Heart right ventricle (tissue), 16 donors: ENCODE measurements around the gene FREM2. TPM values are rescaled to one million over a fixed set of nuclear protein-coding genes. Genes with fewer than 3 reads are reported as not detected.

ENCODE experiments used
- ATAC-seq, 8 donors: fragments of 200-7000 bp; cut with Tn5 transposase; one replicate each; pipeline ENCODE4 v1.9.1; 2020; ENCODE audit warnings: mild to moderate bottlenecking in 8 of 8, moderate library complexity in 8 of 8, moderate number of reproducible peaks in 1 of 8
- DNase-seq, 2 donors: peaks; one replicate each; pipeline ENCODE4 v3.0.0-alpha.2; 2020
- H3K27ac ChIP-seq, 10 donors: fragments of 200-600 bp; sonication (generic) in 2 of 10; one replicate each; pipeline versions ENCODE4 v1.5.0 to v1.8.0; 2020 to 2022; ENCODE audit warnings: mild to moderate bottlenecking in 3 of 10
- H3K27me3 ChIP-seq, 7 donors: fragments of 200-600 bp; one replicate each; pipeline ENCODE4 v1.8.0; 2021 to 2022; ENCODE audit warnings: mild to moderate bottlenecking in 2 of 7
- H3K36me3 ChIP-seq, 9 donors: fragments of 200-600 bp; sonication (generic) in 1 of 9; one replicate each; pipeline versions ENCODE4 v1.5.0 to v1.8.0; 2020 to 2022; ENCODE audit warnings: mild to moderate bottlenecking in 2 of 9
- H3K4me1 ChIP-seq, 9 donors: fragments of 200-600 bp; sonication (generic) in 1 of 9; one replicate each; pipeline versions ENCODE4 v1.5.0 to v1.8.0; 2020 to 2022; ENCODE audit warnings: mild to moderate bottlenecking in 4 of 9
- H3K4me3 ChIP-seq, 10 donors: fragments of 200-600 bp; sonication (generic) in 2 of 10; one replicate each; pipeline versions ENCODE4 v1.5.0 to v1.8.0; 2020 to 2022; ENCODE audit warnings: mild to moderate bottlenecking in 7 of 10, moderate library complexity in 2 of 10
- H3K9me3 ChIP-seq, 11 donors: fragments of 200-600 bp in 10 of 11; sonication (generic) in 2 of 11; one replicate each; pipeline versions ENCODE4 v1.5.0 to v1.8.0; 2013 to 2022; ENCODE audit warnings: mild to moderate bottlenecking in 2 of 11, control low read depth in 1 of 11, moderate library complexity in 1 of 11
- CTCF ChIP-seq, 9 donors: fragments of 200-600 bp; sonication (generic) in 2 of 9; IDR thresholded peaks; one replicate each; pipeline versions ENCODE4 v1.5.0 to v1.8.0; 2021 to 2022; ENCODE audit warnings: antibody characterized with exemption in 9 of 9, mild to moderate bottlenecking in 5 of 9, moderate library complexity in 1 of 9
- WGBS, 2 donors: extraction: QIAGEN DNeasy Blood & Tissue Kit; methylation state at CpG; one replicate each; pipeline ENCODE4 v1.1.7; 2013; ENCODE audit warnings: inconsistent platforms in 1 of 2; 5-methylcytosine and 5-hydroxymethylcytosine counted together
- intact Hi-C, 10 donors: fragments of 100-400 bp; cut with DNase I; formaldehyde crosslinking; loops; one replicate each; pipeline versions ENCODE4 v1.11.1 to v1.14.2; 2022
- polyA plus RNA-seq, 2 donors: library from polyadenylated mRNA; stranded (reverse); fragments of 200-250 nt; gene quantifications; one replicate each; pipeline ENCODE4 v1.2.3, GENCODE V29; 2013
- total RNA-seq, 10 donors: library from RNA; stranded (reverse); fragmentation: NEBNext Ultra II Directional in 3 of 10; extraction: Animal tissue kit (Norgen Biotek cat#: 25700) in 3 of 10; gene quantifications; one replicate each; pipeline versions ENCODE4 v1.2.1 to v1.2.4, GENCODE V29; 2021 to 2023
- donor health status: Arrhythmogenic right ventricular cardiomyopathy.
- donor health status: ischemic (EF 13 %, LVEDD 7.1; RV severe dilation, severe dysfunction).
- donor health status: healthy with polysubstance abuse.
- donor health status: DM: no; HTN: yes; CAD: no.
- donor health status: DM: no; HTN: no; CAD: no.
- donor health status: ischemic (EF 25% LVEDD 6.9; RV normal size, moderate dysfunction).
- donor health status: ischemic (EF 25% LVEDD 5.7; RV mildly dilated, moderate dysfunction).
- donor health status: healthy.
- donor health status: DM: yes; HTN: yes; CAD: no.
- donor health status: Ischemic cardiomyopathy.
- donor health status: ischemic (EF 35%, LVEDD 5.7; RV mildly dilated, moderate dysfunction).
- donor health status: nonischemic (EF 11% LVEDD 7.7; RV severe dilation, severe dysfunction).
- donor health status: DM: yes; HTN: yes; CAD: no.
- donor health status: PGD.
- donor health status: ischemic (EF 29% LVEDD 5.4; RV normal size, mild dysfunction).
- donor health status: nonischemic (EF 23%, LVEDD 6.1; RV moderate dilation, normal function).

FREM2 gene
- total and polyA plus RNA-seq, 12 donors = 0.01 to 0.46 (median 0.13) TPM; not detected in 1

GRCh38 chr13:38766799-38767198 lies 79.9 kb downstream of the FREM2 start:
- no peak for TF ChIP-seq CTCF (IDR thresholded peaks at IDR 0.05)
- intact Hi-C loops = loop anchor here in 1 of 10 donors (5.0 kb wide), 1 partner anchor 79 kb away; the partner anchor contains the start of gene FREM2
- no peaks in the 10 kb centered on the region for H3K36me3 ChIP-seq
- no peak overlapping the region for H3K4me3 ChIP-seq
- ATAC-seq = no peak
- peaks cover 0 to 5% (median 0%) of the 10 kb centered on the region in 7 donors for H3K27me3 ChIP-seq
- 62 to 72% methylated on average over 2 of the region's 2 CpGs for WGBS, 2 donors
- DNase-seq = no peak
- peaks cover 0 to 6% (median 0%) of the 10 kb centered on the region in 9 donors for H3K4me1 ChIP-seq
- H3K9me3 ChIP-seq = no peaks in the 10 kb centered on the region
- H3K27ac ChIP-seq = no peak overlapping the region

- intact Hi-C loops = loop anchor here in 1 of 10 donors (5.0 kb wide), 1 partner anchor 80 kb away; the partner anchor contains the start of gene FREM2
- WGBS, 2 donors = 24 to 35% methylated on average over 1 of the region's 1 CpG
- no peaks in the 10 kb centered on the region for H3K36me3 ChIP-seq
- no peak overlapping the region for H3K27ac ChIP-seq
- no peak for TF ChIP-seq CTCF (IDR thresholded peaks at IDR 0.05)
- ATAC-seq (peak in 7 of 8 donors; percentile 46 to 90 (median 79)), DNase-seq (peak in 1 of 2 donors; percentile 9)
- H3K4me3 ChIP-seq = no peak overlapping the region
- H3K9me3 ChIP-seq = no peaks in the 10 kb centered on the region
- H3K4me1 ChIP-seq = peaks cover 0 to 6% (median 0%) of the 10 kb centered on the region in 9 donors
- peaks cover 0 to 2% (median 0%) of the 10 kb centered on the region in 7 donors for H3K27me3 ChIP-seq
Measured at GRCh38 chr13:38767506-38768265, 80.8 kb downstream of the FREM2 start.

GRCh38 chr13:38769526-38769925 lies 82.6 kb downstream of the FREM2 start:
- ATAC-seq = no peak
- 90 to 94% methylated on average over 7 of the region's 7 CpGs for WGBS, 2 donors
- no peaks in the 10 kb centered on the region for H3K9me3 ChIP-seq
- no peaks in the 10 kb centered on the region for H3K36me3 ChIP-seq
- DNase-seq = no peak
- no peak for TF ChIP-seq CTCF (IDR thresholded peaks at IDR 0.05)
- H3K27me3 ChIP-seq = peaks cover 0 to 7% (median 0%) of the 10 kb centered on the region in 7 donors
- H3K4me3 ChIP-seq = no peak overlapping the region
- peaks cover 0 to 6% (median 0%) of the 10 kb centered on the region in 9 donors for H3K4me1 ChIP-seq
- intact Hi-C loops = loop anchor here in 1 of 10 donors (5.0 kb wide), 1 partner anchor 82 kb away; the partner anchor contains the start of gene FREM2
- no peak overlapping the region for H3K27ac ChIP-seq

GRCh38 chr13:38775085-38775484 lies 88.2 kb downstream of the FREM2 start:
- Histone ChIP-seq H3K4me1 (no peaks in the 10 kb centered on the region), H3K27ac (no peak overlapping the region), H3K36me3 (no peaks in the 10 kb centered on the region), H3K9me3 (peaks cover 0 to 11% (median 0%) of the 10 kb centered on the region in 11 donors), H3K27me3 (peaks cover 0 to 7% (median 0%) of the 10 kb centered on the region in 7 donors), H3K4me3 (no peak overlapping the region)
- ATAC-seq (no peak), DNase-seq (no peak)
- no peak for TF ChIP-seq CTCF (IDR thresholded peaks at IDR 0.05)
- intact Hi-C loops = no loop called here
- WGBS, 2 donors = 48 to 64% methylated on average over 5 of the region's 5 CpGs
